Kasumi-1 (cell line): Measurements from ENCODE around the gene SLC35D2.
A peak's percentile ranks its signal among the peaks of the same experiment; 100 is the strongest.

Experiments
- DNase-seq, 2 experiments: peaks; one replicate each; lab custom pipeline; 2025; lab: John Stamatoyannopoulos, UW

The SLC35D2 gene

DNA sequence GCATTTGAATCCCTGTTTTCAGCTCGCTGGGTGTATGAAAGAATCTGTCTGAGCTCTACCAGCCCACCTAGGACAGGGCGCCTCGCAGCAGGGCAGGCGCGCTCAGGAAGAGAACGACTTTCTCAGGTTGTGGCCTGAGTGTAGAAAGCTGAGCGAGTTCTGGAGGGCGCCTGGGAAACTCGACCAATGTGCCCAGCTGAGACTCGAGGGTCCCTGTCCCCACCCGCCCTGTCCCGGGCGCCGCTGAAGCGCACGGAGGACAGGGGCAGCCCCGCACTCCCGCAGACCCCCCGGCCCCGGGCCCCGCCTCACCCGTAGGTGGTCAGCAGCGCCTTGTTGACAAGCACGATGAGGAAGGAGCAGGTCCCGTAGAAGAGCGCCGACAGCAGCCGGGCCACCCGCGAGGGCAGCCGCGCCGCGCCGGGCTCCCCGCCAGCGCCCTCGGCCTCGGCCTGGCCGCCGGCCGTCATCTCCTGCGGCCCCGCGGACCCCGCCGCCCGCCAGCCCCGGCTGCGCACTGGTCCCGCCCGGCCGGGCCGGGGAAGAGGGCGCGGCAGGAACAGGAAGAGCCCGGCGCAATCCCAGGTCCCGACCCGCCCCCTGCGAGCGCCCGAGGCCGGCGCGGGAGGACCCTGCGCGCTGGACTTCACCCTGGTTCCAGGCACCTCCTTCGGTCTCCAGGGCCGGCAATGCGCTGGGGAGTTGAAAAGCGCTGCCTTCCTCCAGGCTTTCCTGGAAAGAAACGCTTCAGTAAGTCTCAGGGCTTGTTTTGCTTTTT is at the start of gene SLC35D2:
Gene SLC35D2, minus strand, starts transcription at position 547 of the 778 bp plus-strand sequence. Its CDS starts 77 bp downstream, at position 470.
- peak; percentile 23 to 29 for DNase-seq

DNA sequence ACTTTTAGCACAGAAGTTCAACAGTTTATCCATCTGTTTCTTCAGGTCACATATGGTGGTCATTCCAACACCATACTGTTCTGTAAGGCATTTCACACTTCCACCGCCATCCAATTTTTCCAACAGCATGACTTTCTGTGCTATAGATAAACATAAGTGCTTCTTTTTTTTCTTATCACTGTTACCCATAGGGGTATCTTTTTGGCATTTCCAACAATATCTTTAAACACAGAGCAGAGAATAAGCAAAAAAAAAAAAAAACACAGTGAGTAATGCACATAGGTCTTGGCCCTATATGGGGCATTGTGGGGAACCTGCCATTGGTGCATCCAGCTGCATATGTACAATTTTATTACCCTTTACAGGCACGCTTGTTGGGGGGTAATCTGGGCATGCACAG is 46.9 kb upstream of the SLC35D2 start:
- DNase-seq: no peak

DNA sequence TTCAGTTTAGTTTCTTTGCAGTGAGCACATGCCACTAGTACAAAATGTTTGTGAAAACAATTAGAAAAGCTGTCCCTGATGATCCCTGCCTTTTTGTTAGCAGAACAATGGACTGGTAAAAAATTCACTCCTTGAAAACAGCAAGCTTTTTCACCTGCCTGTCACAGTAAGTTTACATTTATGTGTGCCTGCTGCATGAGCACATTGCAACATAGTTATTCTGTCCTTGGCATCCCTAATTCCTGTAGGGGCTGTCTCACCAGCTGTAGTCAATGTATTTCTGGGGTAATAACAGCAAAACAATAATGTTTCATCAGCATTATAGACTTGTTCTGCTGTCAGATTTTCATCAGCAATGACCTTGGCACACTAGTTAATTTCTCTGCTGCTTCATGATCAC is 46.2 kb upstream of the SLC35D2 start:
- no peak for DNase-seq

DNA sequence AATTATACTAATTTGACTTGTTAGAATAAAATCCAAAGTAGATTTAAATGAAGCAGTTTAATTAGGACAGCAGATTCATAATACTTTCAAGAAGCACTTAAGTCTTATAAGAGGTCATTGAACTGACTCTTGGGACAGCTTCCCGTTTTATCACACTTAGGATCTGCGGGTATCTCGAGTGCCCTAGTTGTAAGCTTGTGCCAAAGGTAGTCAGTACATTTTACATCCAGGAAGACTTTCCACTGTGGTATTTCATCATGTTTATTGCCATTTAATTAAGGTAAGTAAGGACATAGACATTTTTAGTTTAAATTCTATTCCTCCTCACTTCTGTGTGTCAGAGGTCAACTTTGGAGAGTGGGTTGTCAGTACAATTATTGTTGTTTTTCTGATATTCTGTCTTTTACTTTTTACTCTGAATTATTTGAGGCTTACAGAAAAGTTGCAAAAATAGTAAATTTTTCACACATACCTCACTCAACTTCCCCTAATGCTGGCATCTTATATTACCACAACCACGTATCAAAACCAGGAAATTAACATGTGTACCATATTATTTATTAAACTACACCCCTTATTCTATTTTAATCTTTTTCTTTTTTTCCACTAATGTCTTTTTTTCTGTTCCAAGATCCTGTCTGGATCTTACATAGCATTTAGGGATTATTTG is 42.1 kb upstream of the SLC35D2 start:
- DNase-seq: no peak

DNA sequence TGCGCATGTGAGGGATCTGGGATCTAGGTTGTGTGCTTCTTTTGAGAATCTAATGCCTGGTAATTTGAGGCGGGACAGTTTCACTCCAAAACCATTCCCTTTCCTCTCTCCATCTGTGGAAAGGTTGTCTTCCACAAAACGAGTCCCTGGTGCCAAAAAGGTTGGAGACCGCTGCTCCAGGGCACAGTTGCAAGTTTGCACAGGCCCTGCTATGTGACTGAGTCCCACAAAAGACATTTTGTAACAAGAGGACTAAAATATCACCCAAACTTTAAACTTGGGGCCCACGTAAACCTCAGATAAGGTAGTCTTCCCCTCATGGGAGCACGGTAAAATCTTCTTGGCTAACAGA is 40.5 kb upstream of the SLC35D2 start:
- no peak for DNase-seq

DNA sequence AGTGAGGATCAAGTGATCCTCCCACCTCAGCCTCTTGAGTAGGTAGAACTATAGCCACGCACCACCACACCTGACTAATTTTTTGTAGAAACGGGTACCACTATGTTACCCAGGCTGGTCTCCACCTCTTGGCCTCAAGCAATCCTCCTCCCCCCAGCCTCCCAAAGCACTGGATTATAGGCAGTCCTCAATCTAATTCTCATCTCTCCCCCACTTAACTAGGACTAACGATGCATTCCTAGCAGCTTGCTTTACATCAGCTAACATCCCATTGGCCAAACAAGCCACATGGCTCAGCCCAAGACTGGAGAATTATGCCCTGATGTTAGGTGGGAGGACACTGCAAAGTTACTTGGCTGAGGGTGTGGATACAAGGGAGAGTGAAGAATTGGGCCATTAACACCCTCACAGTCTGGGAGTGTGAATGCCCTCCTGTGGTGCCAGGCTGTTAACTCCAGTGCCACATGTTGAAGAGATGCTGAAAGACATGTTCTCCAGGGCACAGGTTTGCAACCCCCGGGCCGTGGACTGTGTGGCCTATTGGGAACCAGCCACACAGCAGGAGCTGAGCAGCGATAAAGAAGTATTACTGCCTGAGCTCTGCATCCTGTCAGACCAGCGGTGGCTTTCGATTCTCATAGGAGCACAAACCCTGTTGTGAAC is 39.9 kb upstream of the SLC35D2 start:
- DNase-seq: no peak

DNA sequence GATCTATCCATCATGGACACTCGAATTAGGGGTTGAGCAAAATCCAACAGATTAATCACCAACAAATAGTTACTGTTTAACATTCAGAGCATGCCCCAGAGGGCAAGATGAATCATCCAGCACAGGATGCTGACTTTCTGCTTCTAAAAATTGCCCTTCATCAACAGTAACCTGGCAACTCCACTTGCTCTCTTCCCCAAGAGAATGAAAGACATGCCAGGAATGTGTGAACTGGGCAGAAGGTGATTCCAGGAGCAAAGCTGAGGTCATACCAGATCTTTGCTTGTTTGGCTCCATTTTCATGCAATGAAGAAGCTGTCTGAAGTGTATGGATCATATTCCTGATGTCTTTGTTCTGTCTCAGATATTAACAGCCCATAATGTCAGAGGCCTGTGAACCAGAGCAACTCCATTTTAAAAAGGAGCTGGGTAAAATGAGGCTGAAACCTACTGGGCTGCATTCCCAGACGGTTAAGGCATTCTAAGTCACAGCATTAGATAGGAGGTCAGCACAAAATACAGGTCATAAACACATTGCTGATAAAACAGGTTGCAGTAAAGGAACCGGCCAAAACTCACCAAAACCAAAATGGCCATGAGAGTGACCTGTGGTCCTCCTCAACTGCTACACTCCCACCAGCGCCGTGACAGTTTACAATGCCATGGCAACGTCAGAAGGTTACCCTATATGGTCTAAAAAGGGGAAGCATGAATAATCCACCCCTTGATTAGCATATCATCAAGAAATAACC is 37.1 kb upstream of the SLC35D2 start:
- peak; percentile 31 to 46 for DNase-seq

DNA sequence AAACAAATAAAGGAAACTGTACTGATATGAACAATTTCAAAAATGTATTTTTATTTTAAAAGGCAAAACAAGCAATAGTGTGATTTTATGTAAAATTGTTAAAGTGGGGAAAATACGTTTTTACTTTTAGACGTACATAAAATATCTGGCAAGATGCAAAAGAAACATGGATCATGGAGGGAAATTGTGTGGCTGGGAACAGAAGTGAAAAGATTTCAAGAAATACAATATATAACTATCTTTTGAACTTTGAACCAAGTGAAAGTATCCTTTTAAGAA is 36.1 kb upstream of the SLC35D2 start:
- DNase-seq: no peak

DNA sequence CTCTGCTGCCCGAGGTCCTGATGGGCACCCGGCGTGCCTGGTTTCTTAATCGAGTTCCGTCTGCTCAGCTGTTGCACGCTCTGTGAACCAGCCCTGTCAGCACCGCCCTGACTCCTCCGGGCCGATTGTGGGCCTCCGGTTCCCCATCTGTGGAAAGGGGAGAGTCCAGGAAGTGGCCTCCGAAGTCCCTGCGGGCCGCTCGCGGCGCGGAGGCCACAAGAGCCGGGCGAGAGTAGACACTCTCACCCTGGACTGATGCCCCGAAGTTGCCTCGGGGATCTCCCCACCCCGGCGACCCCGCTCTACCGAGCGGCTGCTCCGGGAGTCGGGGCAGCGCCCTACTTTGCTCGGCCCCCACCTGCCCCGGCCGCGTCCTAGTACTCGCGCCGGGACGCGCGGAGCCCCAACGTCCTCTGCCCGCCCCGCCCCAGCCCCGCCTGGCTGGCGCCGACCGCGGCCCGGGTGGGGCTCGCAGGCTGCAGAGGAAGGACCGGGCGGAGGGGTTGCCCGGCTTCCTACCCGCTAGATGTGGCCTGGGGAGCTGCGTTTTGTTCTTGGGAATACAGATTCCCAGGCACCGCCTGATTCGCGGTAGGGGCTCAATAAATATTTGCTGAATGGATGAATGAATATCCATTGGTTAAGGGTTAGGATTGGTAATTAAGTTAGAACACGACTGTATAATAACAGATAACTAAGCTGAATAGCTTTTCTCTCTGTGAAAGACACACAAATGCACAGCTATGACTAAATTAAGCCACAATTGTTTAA is 35.6 kb upstream of the SLC35D2 start:
- peak; percentile 80 to 88 for DNase-seq

DNA sequence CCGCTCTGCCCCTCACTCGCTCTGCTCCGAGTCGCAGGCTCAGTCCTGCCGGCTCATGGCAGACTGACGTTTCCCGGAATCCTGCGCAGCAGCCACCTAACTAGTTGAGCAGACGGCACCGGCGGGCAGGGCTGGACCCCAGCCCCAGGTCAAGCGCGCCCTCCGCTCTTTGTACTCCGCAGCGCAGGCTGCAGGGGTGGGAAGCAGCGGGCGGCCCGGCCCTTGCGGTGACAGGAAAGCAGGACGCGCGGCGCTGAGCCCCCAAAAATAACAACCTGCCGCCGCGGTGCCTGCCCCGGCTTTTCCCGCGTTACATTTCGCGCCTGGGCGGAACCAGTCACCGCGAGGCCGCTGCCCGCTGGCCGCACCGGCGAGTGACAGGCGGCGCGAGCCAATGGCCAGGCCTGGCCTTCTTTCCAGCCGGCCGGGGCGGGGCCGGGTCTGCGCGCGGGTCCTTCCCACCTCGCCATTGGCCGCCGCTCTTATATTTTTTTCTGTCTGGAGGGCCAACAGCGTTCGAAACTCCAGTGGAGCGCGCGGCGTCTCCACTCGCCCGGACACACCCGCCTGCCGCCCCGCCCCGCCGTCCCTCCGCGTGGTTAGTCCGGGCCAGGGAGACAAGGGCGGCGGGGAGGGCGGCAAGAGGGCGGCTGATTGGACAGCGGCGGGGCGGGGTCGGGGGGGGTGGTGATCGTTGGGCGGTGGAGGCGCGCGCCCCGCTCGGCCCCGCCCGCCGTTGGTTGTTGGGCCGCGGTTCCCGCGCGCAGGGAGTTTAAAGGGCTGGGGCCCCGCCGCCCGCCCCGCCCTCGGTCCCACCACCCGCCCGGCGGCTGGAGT is 34.8 kb upstream of the SLC35D2 start, which contains the start of gene ZNF367:
Gene ZNF367, minus strand, starts transcription at position 288 of the 837 bp plus-strand sequence. CDS start 338 bp downstream, outside the sequence.
- DNase-seq: peak; percentile 94

DNA sequence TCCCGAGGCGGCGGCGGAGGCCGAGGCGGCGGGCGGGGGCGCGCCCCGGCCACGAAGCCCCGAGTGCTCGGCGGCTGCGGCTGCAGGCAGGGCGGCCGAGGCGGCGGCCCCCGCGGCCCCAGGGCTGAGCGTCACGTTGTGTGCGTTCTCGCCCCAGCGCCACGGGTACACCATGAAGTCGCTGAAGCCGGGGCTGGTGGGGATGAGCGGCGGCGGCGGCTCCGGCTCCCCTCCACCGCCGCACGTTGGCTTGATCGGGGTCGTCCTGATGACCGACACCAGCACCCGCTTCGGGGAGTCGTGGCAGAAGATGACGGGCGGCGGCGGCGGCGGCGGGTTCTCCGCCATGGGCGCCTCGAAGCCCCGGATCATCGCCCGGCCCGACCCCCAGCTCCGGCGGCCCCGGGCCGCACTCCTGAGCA is 34.2 kb upstream of the SLC35D2 start:
- no peak for DNase-seq

DNA sequence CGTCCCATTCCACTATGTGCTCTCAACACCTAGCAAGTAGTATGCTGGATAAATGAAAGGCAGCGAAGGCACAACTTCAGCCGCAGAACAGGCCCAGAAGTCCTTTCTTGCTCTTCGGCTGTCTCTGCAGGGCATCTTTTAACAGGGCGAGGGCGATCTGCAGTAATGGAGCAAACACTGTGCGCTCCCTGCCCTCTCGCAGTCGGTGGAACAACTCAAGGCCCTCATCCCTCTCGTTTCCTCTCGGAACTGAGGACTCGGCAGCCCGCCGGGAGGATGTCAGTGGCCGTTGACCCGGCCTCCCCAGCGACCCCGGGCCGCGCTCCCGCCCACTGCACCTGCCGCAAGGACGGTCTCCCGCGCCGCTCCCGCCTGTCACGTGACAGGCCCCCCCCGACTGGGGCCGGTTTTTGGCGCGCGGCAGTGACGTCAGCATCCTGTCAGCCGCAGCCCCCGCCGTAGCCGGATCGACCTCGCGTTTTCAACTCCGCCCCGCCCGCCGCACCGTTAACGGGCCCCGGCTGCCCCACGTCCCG is 33.6 kb upstream of the SLC35D2 start:
- DNase-seq: peak; percentile 66

DNA sequence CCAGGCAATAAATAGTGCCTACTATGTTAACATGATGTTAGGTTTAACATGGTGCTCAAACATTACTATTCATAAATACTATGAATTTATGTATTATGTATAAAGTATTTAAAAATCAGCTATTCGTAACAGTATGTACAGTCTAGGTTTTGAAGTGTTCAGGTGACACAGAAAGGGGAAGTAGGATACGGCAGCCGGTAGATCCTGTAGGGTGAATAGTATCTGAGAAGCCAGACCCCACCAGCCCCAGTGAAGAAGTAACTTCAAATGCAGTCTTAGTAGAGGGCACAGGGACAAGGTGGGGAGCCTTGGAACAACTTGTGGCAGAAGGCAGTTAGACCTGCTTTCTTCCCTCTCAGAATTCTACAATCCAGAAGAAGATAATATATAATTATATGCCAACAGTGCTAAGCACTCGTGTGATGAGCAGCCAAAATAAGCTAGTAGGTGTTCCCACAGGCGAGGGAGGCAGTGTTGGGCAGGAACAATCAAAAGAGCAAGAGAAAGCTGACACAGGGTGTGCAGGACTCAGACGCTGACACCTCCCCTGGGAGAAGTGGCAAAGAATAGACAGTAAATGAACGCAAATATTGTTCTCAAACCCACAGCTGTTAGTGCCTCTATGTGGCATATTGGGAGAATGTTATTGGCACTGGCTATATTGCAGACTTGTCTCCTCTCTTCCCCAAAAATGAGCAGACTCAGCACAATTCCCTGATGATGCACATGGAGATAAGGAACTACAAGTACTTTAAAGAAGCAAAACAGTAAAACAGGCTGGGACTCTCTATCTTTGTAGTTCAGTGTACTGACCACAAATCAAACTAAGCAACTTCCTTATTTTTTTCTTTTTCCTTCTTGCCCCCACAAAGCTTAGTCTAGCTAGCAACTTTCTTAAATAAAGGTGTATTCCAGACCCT is 30.1 kb upstream of the SLC35D2 start:
- DNase-seq: peak; percentile 84 to 91

DNA sequence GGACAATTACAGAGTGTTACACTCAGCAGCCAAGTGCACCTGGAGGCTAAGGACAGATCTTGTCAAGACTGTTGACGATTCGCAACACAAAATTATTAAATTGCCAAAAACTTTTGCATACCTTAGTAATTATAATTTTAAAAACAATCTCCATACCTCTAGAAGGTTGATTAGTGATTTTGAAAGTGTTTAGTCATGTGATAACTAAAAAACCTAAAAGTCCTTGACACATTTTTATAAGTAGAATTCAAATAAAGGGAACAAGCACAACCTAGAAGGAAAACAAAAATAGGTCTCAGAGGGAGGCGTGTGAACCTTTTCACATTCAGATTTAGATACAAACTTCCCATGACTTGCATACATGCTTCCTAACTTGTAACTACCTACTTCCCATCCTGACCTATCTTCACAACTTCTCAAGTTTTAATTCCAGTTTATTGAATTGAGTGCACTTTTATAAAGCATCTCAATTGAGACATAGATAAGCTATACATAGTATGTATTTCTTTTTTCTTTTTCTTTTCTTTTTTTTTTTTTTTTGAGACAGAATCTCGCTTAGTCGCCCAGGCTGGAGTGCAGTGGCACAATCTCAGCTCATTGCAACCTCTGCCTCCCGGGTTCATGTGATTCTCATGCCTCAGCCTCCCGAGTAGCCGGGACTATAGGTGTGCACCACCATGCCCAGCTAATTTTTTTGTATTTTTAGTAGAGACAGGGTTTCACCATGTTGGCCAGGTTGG is 28.8 kb upstream of the SLC35D2 start:
- DNase-seq: no peak

DNA sequence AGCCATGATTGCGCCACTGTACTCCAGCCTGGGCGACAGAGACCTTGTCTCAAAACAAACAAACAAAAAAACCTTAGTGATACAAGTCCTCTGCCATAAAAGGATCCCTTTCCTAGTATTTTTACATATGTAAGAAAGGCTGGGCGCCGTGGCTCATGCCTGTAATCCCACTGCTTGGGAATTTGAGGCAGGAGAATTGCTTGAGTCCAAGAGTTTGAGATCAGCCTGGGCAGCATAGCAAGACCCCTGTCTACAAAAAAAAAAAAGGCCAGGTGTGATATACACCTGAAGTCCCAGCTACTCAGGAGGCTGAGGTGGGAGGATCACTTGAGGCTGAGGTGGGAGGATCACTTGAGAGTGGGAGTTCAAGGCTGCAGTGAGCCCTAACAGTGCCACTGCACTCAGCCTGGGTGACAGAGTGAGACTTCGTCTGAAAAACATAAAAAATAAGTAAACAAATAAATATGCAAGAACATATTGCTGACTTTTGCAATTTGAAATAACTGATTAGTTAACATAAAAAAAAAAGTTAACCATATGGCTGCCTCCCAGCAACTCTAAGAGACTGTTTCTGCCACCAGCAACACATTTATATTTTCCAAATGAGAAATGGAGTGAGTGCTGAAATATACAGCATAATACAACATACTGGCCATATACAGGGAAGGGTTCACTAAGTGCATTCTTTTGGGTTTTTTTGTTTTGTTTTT is 27.8 kb upstream of the SLC35D2 start:
- DNase-seq: no peak

DNA sequence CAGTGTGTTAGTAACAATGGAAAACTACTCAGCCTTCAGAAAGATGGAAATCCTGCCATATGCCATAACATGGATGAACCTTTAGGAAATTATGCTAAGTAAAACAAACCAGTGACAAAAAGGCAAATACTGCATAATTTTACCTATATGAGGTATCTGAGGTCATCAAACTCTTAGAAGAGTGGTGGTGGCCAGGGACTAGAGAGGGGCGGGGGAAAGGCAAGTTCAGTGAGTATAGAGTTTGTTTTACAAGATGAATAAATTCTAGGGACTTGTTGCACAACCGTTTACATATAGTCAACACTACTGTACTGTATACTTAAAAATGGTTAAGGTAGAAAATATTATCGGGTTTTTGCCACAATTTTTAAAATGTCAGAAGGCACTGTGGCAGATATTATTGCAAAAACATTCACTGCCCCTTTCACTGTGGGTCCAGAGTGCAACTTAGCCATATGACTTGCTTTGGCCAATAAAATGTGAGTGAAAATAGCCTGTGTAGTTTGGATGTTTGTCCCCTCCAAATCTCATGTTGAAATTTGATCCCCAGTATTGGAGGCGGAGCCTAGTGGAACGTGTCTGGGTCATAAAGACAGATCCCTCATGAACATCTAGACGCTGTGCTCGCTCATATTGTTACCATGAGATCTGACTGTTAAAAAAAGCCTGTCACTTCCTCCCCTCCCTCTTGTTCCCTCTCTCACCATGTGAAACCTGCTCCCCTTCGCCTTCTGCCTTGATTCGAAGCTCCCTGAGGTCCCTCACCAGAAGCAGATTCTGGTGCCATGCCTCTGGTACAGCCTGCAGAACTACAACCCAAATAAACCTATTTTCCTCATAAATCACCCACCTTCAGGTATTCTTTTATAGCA is 25.1 kb upstream of the SLC35D2 start:
- DNase-seq: no peak
